Measurements from ENCODE around the gene AP4B1. TPM values are rescaled to one million over a fixed set of nuclear protein-coding genes. Genes with fewer than 3 reads are reported as not detected.

Gene AP4B1
- total and polyA plus RNA-seq, 2 of the 13 experiments (the other 11 are each of a cell fraction or from before 2014, with no cell fraction given), result 8.5 to 12.0 TPM

GRCh38 chr1:113905435-113905861 lies 849 bp upstream of the AP4B1 start (continued):
- TF ChIP-seq ARID4A (CRISPR knock-in tag; IDR thresholded peaks at IDR 0.05; ENCODE audit: borderline replicate concordance) (peak; percentile 61), HMGXB4 (CRISPR knock-in tag; IDR thresholded peaks at IDR 0.05; ENCODE audit: borderline replicate concordance in 1 of 2, low read depth in 1 of 2) (peak in 1 of 2 experiments; percentile 18; a peak in 1 of 4 replicates), FOSL1 (CRISPR knock-in tag; IDR thresholded peaks at IDR 0.05; ENCODE audit: borderline replicate concordance) (no peak), RXRA (CRISPR knock-in tag; IDR thresholded peaks at IDR 0.05) (0 out of 2 replicates have a peak, but pooled peaks have one; percentile 6), IKZF5 (CRISPR knock-in tag; IDR thresholded peaks at IDR 0.05) (no peak), ZFP36L1 (CRISPR knock-in tag; IDR thresholded peaks at IDR 0.05) (no peak), POGK (CRISPR knock-in tag; conservative IDR thresholded peaks at IDR 0.05) (0 out of 2 replicates have a peak, but pooled peaks have one; percentile 23), ZKSCAN1 (IDR thresholded peaks at IDR 0.05; ENCODE audit: low read length) (no peak), ZNF660 (CRISPR knock-in tag; IDR thresholded peaks at IDR 0.05; ENCODE audit: borderline replicate concordance, low read depth) (no peak), TFDP2 (CRISPR knock-in tag; IDR thresholded peaks at IDR 0.05) (no peak), PHF8 (CRISPR knock-in tag; IDR thresholded peaks at IDR 0.05) (peak; percentile 46), EHMT2 (IDR thresholded peaks at IDR 0.05; ENCODE audit: borderline replicate concordance, low read depth, low read length) (no peak), NFE2L2 (IDR thresholded peaks at IDR 0.05; ENCODE audit: low read length) (no peak), UBTF (CRISPR knock-in tag; IDR thresholded peaks at IDR 0.05) (peak; percentile 3; the same call in 1 of the 2 replicates), SRF (IDR thresholded peaks at IDR 0.05; ENCODE audit: low read depth, low read length) (no peak), ZNF556 (CRISPR knock-in tag; IDR thresholded peaks at IDR 0.05; ENCODE audit: borderline replicate concordance) (no peak)

Data from HepG2 (cell line).